ENCODE measurements around the gene SPATA6.

GRCh38 chr1:48402599-48402998, 69.4 kb downstream of the SPATA6 start:
- TF ChIP-seq CTCF (IDR thresholded peaks at IDR 0.05) (no peak), POLR2A (IDR thresholded peaks at IDR 0.05) (no peak)
